IgD-negative memory B cell (primary cell): ENCODE data around the gene LLGL2. TPM values are rescaled to one million over a fixed set of nuclear protein-coding genes. Genes with fewer than 3 reads are reported as not detected.
A peak's percentile ranks its signal among the peaks of the same experiment; 100 is the strongest.

Experiments
- H3K27ac Mint-ChIP-seq, 3 donors: one replicate each; pipeline ENCODE4 v1.8.0; 2020 to 2022; ENCODE audit warnings: mild to moderate bottlenecking in 3 of 3, mixed read lengths in 3 of 3, moderate library complexity in 1 of 3
- H3K27me3 Mint-ChIP-seq: one replicate; pipeline ENCODE4 v1.8.0; 2021; ENCODE audit warnings: mixed read lengths
- H3K36me3 Mint-ChIP-seq: one replicate; pipeline ENCODE4 v1.8.0; 2020; ENCODE audit warnings: mild to moderate bottlenecking, mixed read lengths
- H3K4me1 Mint-ChIP-seq, 3 donors: one replicate each; pipeline ENCODE4 v1.8.0; 2020 to 2022; ENCODE audit warnings: mixed read lengths in 3 of 3, mild to moderate bottlenecking in 1 of 3
- H3K4me3 Mint-ChIP-seq, 4 donors: one replicate each; pipeline ENCODE4 v1.8.0; 2020 to 2022; ENCODE audit warnings: mild to moderate bottlenecking in 4 of 4, mixed read lengths in 4 of 4, moderate library complexity in 3 of 4
- H3K9me3 Mint-ChIP-seq, 3 donors: one replicate each; pipeline ENCODE4 v1.8.0; 2020 to 2021; ENCODE audit warnings: mixed read lengths in 3 of 3, mild to moderate bottlenecking in 1 of 3
- polyA plus RNA-seq: library from polyadenylated mRNA; unstranded; fragments of 300-500 nt; fragmentation: Illumina TruSeq; gene quantifications from one replicate; pipeline ENCODE4 v1.2.3, GENCODE V29; 2021

Gene LLGL2
- polyA plus RNA-seq, 1 donor from 2014 or later: 21.8 TPM

GRCh38 chr17:75595284-75595919 is 69.9 kb downstream of the LLGL2 start:
- Mint-ChIP-seq H3K9me3 (no peaks in the 10 kb centered on the region), H3K4me1 (peaks cover 1 to 6% (median 6%) of the 10 kb centered on the region in 3 donors), H3K27me3 (no peaks in the 10 kb centered on the region), H3K4me3 (no peak overlapping the region), H3K36me3 (no peaks in the 10 kb centered on the region), H3K27ac (no peak overlapping the region)

GRCh38 chr17:75595920-75596313 is 70.4 kb downstream of the LLGL2 start:
- H3K36me3 Mint-ChIP-seq: no peaks in the 10 kb centered on the region
- H3K4me1 Mint-ChIP-seq: peaks cover 0 to 4% (median 3%) of the 10 kb centered on the region in 3 donors
- no peaks in the 10 kb centered on the region for H3K27me3 Mint-ChIP-seq
- no peak overlapping the region for H3K4me3 Mint-ChIP-seq
- H3K9me3 Mint-ChIP-seq: no peaks in the 10 kb centered on the region
- H3K27ac Mint-ChIP-seq: no peak overlapping the region

GRCh38 chr17:75596320-75597087 is 71.0 kb downstream of the LLGL2 start:
- Mint-ChIP-seq H3K9me3 (no peaks in the 10 kb centered on the region), H3K4me3 (no peak overlapping the region), H3K4me1 (peaks cover 0 to 3% (median 2%) of the 10 kb centered on the region in 3 donors), H3K36me3 (no peaks in the 10 kb centered on the region), H3K27ac (no peak overlapping the region), H3K27me3 (no peaks in the 10 kb centered on the region)

- H3K4me1 Mint-ChIP-seq: peaks cover 0 to 3% (median 2%) of the 10 kb centered on the region in 3 donors
- H3K36me3 Mint-ChIP-seq: no peaks in the 10 kb centered on the region
- no peaks in the 10 kb centered on the region for H3K27me3 Mint-ChIP-seq
- peak overlapping the region in 1 of 4 donors; percentile 51 for H3K4me3 Mint-ChIP-seq
- peak overlapping the region in 1 of 3 donors; percentile 28 for H3K27ac Mint-ChIP-seq
- H3K9me3 Mint-ChIP-seq: no peaks in the 10 kb centered on the region
Observed at GRCh38 chr17:75601057-75601987, 75.8 kb downstream of the LLGL2 start.

- Mint-ChIP-seq H3K27me3 (no peaks in the 10 kb centered on the region), H3K4me3 (no peak overlapping the region), H3K9me3 (no peaks in the 10 kb centered on the region), H3K27ac (no peak overlapping the region), H3K36me3 (no peaks in the 10 kb centered on the region), H3K4me1 (peaks cover 0 to 3% (median 2%) of the 10 kb centered on the region in 3 donors)
Observed at GRCh38 chr17:75602644-75603043, 77.1 kb downstream of the LLGL2 start.

- peaks cover 0 to 3% (median 2%) of the 10 kb centered on the region in 3 donors for H3K4me1 Mint-ChIP-seq
- no peaks in the 10 kb centered on the region for H3K27me3 Mint-ChIP-seq
- no peaks in the 10 kb centered on the region for H3K9me3 Mint-ChIP-seq
- no peak overlapping the region for H3K4me3 Mint-ChIP-seq
- no peaks in the 10 kb centered on the region for H3K36me3 Mint-ChIP-seq
- no peak overlapping the region for H3K27ac Mint-ChIP-seq
Observed at GRCh38 chr17:75603123-75603522, 77.6 kb downstream of the LLGL2 start.

- Mint-ChIP-seq H3K27ac (no peak overlapping the region), H3K4me3 (no peak overlapping the region), H3K4me1 (peaks cover 0 to 2% (median 2%) of the 10 kb centered on the region in 3 donors), H3K9me3 (no peaks in the 10 kb centered on the region), H3K36me3 (no peaks in the 10 kb centered on the region), H3K27me3 (no peaks in the 10 kb centered on the region)
Observed at GRCh38 chr17:75604034-75604695, 78.7 kb downstream of the LLGL2 start.

GRCh38 chr17:75605790-75606189 is 80.3 kb downstream of the LLGL2 start:
- Mint-ChIP-seq H3K9me3 (no peaks in the 10 kb centered on the region), H3K4me1 (peaks cover 0 to 2% (median 2%) of the 10 kb centered on the region in 3 donors), H3K4me3 (no peak overlapping the region), H3K27ac (no peak overlapping the region), H3K27me3 (no peaks in the 10 kb centered on the region), H3K36me3 (no peaks in the 10 kb centered on the region)

- Mint-ChIP-seq H3K36me3 (no peaks in the 10 kb centered on the region), H3K4me1 (no peaks in the 10 kb centered on the region), H3K9me3 (no peaks in the 10 kb centered on the region), H3K27ac (peak overlapping the region in 1 of 3 donors; percentile 39), H3K27me3 (no peaks in the 10 kb centered on the region), H3K4me3 (no peak overlapping the region)
Observed at GRCh38 chr17:75607086-75607485, 81.6 kb downstream of the LLGL2 start.

GRCh38 chr17:75610103-75610984 is 84.8 kb downstream of the LLGL2 start:
- Mint-ChIP-seq H3K36me3 (no peaks in the 10 kb centered on the region), H3K27ac (peak overlapping the region in 1 of 3 donors; percentile 57)

GRCh38 chr17:75611851-75612429 is 86.4 kb downstream of the LLGL2 start:
- H3K27me3 Mint-ChIP-seq: no peaks in the 10 kb centered on the region
- H3K36me3 Mint-ChIP-seq: no peaks in the 10 kb centered on the region
- no peaks in the 10 kb centered on the region for H3K9me3 Mint-ChIP-seq
- H3K4me1 Mint-ChIP-seq: no peaks in the 10 kb centered on the region
- no peak overlapping the region for H3K27ac Mint-ChIP-seq
- H3K4me3 Mint-ChIP-seq: peak overlapping the region in 1 of 4 donors; percentile 28

More at GRCh38 chr17:75610103-75610984, 84.8 kb downstream of the LLGL2 start:
- no peaks in the 10 kb centered on the region for H3K9me3 Mint-ChIP-seq
- H3K4me3 Mint-ChIP-seq: no peak overlapping the region
- no peaks in the 10 kb centered on the region for H3K4me1 Mint-ChIP-seq
- no peaks in the 10 kb centered on the region for H3K27me3 Mint-ChIP-seq

GRCh38 chr17:75612906-75613626 is 87.6 kb downstream of the LLGL2 start:
- no peaks in the 10 kb centered on the region for H3K9me3 Mint-ChIP-seq
- no peak overlapping the region for H3K27ac Mint-ChIP-seq
- no peaks in the 10 kb centered on the region for H3K36me3 Mint-ChIP-seq
- H3K4me1 Mint-ChIP-seq: no peaks in the 10 kb centered on the region
- no peaks in the 10 kb centered on the region for H3K27me3 Mint-ChIP-seq
- no peak overlapping the region for H3K4me3 Mint-ChIP-seq

- H3K36me3 Mint-ChIP-seq: no peaks in the 10 kb centered on the region
- H3K9me3 Mint-ChIP-seq: no peaks in the 10 kb centered on the region
- no peak overlapping the region for H3K4me3 Mint-ChIP-seq
- H3K27me3 Mint-ChIP-seq: no peaks in the 10 kb centered on the region
- no peaks in the 10 kb centered on the region for H3K4me1 Mint-ChIP-seq
- H3K27ac Mint-ChIP-seq: no peak overlapping the region
Observed at GRCh38 chr17:75614006-75614405, 88.5 kb downstream of the LLGL2 start.
